ENCODE measurements around the gene MRPS12.
A peak's percentile ranks its signal among the peaks of the same experiment; 100 is the strongest.

GRCh38 chr19:38929929-38930775, 592 bp upstream of the MRPS12 start, which contains the start of gene SARS2:
- 0 out of 2 replicates have a peak, but pooled peaks have one; percentile 29 for TF ChIP-seq TSHZ2 (CRISPR knock-in tag; IDR thresholded peaks at IDR 0.05)
- TF ChIP-seq CSDC2 (CRISPR knock-in tag; IDR thresholded peaks at IDR 0.05), result no peak
- TF ChIP-seq ARNTL (CRISPR knock-in tag; IDR thresholded peaks at IDR 0.05; ENCODE audit: borderline replicate concordance, low read depth), result no peak
- TF ChIP-seq SNAI2 (CRISPR knock-in tag; IDR thresholded peaks at IDR 0.05), result no peak

Measured in SK-N-SH treated with all-trans-retinoic acid at 6 μM for 48 hours (cell line).